NCI-H2107 treated with DMSO at 0.1 percent for 48 hours (cell line): Measurements from ENCODE around the gene KCNJ16.
"Not testable (repeated sequence)": the region's sequence is repeated elsewhere in the genome, so short reads cannot be mapped to it uniquely, and the experiment has no call there.

Source experiments
- DNase-seq: peaks from one replicate; lab custom pipeline; 2025; ENCODE audit not compliant: unreplicated experiment; lab: John Stamatoyannopoulos, UW

KCNJ16 gene

DNA sequence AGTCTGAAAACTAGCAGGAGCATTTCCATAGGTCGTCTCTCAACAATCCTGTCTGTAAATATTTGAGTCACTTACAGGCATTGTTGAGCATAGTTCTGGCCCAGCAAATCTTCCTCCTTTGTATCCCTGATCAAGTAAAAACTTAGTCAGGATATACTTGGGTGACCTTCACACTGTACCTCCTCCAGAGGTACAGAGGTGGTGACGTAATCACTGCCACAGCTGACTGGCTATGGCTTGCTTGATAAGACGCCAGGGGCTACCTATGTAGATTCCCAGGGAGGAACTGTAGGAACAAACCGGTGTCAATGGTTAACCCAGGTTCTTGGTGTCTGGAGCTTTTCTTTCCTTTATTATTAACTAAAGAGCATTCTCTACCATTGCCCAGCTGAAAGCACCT is at the start of gene KCNJ16:
TSS of gene KCNJ16 (plus strand) at position 270 of the 400 bp plus-strand sequence. CDS start 56,863 bp downstream, outside the sequence.
- DNase-seq: peak; percentile 42

DNA sequence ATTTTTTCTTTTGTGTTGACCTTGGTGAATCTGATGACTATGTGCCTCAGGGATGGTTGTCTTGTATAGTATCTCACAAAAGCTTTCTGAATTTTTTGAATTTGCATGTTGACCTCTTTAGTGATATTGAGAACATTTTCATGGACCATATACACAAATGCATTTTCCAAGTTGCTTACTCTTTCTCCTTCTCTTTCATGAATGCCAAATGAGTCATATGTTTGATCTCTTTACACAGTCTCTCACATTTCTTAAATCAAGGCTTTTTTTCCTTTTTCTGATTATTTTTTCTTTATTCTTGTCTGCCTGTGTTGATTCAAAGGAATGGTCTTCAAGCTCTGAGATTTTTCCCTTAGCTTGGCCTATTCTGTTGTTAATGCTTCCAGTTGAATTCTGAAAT is 46.6 kb upstream of the KCNJ16 start:
- no peak for DNase-seq

DNA sequence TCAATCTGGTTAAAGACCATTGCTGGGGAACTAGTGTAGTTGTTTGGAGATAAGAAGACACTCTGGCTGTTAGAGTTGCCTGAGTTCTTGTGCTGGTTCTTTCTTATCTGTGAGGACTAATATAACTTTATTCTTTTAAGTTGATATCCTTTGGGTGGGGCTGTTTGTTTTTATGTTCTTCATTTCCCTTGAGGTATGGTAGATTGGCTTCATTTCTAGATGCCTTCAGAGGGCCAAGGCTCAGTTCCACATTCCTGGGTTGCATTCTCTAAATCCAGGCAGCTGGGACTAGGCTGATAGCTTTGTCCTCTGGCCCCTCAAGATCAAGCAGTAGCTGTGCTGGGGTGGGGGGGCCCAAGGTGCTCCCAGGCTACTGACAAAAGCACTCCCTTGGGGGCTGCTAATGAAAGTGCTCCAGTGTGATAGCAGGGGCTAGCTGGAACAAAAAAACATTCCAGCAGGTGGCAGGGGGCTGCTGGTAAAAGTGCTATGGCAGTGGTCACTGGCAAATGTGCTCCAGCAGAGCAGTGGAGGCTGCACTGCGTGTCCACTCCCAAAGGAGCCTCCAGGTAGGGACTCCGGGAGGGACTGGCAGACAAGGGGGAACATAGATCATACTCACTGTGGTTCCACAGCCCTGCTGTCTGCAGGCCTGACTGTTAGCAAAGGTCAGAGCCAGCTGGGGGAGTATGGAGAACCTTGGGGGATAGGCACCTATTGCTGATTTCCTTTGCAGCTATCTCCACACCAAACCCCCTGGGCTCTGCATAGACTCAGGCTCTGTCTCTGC is 45.9 kb upstream of the KCNJ16 start:
- no peak for DNase-seq

DNA sequence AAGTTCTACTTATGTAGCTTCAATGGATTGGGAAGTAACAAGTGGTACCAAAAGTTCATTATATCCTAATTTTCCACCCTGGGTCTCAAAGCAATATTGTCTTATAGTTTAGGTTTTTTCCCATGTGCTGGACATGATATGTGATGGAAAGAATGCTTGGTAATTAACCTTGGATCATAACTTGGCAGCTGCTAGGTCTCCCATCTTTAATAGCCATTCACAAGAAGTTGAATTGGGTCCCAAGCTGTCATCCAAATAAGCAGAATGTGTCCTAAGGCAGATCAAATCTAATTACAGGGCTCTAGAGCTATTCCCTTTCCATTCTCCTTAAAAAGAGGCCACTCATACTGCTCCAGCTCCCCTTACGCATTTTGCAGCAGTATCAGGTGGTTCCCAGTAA is 44.7 kb upstream of the KCNJ16 start:
- no peak for DNase-seq

DNA sequence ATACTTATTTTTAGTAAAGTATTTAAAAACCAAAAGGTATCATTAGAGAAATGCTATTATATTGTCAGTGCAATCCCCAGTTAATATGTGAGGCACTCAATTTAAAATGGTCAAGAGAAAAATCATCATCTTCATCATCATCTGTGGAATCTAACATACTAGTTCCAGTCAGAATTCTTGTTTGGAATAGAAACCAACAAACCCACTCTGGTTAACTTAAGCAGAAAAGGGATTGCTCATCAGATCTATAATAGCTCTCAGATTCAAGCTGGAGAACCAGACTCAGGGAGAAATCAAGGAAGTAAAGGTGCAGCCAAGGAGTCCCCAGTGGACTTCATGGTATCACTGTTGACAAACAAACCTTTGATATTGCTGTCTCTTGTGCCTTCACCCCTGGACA is 43.7 kb upstream of the KCNJ16 start:
- no peak for DNase-seq

DNA sequence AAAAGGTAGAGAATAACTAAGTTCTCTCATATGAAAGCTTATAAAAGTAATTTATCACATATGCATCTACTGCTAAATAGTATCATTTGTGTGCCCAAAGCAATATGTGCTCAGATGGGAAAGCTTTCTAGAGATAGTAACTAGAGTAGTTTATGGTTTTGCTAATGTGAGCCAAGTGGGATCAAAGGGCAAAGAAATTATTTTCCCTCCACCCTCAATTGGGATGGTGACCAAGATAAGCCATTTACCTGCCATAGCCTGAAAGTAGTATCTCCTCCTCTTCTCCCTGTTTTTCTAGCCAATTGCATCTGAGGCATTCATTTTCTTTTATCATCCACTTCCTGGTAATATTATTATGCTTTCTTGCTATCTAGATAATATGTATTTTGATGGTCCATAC is 41.9 kb upstream of the KCNJ16 start:
- DNase-seq: no peak

DNA sequence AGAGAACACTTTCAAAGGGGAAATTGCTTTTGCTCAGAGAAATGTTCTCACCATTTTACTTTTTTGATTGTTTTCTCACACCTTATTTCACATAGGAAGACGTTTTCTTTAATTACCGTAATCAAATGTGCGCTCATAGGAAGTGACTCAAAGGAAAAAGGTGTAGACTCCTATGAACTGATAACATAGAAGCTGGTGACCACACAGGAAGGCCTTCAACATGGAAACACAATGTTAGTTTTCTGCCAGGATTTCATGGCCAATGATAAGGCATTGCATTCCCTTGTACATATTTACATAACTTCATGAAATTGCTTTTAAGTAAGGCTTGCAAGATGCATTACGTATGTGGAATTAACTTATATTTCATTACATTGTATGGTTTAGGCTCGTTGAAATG is 40.9 kb upstream of the KCNJ16 start:
- DNase-seq: no peak

DNA sequence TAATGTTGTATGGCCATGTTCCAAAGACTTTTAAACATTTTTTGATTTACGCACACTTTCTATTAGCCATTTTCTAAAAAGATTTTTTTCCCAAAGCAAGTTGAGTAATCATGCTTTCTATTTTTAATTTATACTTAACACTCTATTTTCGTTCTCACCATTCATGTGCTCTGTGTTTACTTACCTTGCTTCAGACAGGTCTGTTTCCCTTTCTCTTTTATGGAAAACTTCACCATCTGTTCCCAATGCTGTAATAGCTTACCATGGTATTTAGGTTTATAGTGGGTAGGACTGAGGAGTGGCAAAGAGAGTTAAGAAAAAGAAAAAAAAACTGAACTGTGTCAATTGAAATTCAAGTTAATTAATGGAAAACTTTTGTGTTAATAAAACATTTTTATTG is 37.5 kb upstream of the KCNJ16 start:
- peak; percentile 12 for DNase-seq

DNA sequence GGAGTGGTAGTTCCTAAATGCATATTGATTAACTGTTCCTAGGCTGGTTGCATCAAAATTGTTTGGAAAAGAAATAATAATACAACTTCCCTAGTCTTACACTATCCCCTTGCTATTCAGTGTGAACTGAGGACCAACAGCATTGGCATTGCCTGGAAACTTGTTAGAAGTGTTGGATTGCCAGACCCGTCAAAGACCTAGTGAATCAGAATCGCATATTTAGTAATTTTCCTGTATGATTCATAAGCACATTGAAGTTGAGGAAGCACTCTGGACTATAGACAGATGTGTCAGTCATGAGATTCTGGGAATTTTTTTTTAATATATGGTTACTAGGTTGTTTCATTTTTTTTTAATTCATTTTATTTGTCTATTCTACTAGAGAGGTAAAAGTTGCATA is 34.7 kb upstream of the KCNJ16 start:
- DNase-seq: no peak

DNA sequence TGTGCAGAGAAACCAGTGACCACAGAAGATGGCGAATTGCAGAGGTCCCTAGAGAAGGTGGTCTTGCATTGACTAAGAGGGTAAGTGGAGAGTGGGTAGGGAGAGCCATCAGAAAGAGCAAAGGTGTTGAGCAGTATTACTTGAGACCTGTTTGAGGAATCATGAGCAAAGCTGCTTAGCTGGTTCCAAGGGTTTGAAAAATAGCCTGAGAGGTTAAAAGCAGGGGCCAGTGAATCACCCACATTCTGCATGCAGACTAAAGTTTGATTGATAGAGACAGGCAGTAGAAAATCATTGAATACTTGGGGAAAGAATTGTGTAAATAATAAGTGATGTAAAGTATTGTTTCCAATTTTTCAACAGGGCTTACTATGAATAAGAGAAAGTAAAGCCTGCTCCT is 34.0 kb upstream of the KCNJ16 start:
- no peak for DNase-seq

DNA sequence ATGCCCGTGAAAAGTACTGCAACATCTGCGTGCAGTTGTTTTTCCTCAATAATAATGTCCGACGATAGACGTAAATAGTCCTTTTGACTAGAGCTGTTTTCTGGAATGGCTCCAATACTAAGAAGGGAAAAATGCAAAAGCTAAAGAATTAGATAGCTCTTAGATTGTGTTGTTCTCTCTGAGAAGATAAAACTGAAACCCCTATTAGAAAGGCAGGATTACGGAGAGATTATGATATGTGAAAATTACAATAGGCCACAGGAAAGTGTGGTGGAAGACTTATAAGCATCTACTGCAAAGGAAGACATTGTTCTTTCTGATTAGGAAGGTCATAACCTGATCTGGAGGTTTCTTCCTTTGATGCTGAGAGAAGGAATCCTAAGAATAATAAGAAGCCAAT is 33.5 kb upstream of the KCNJ16 start:
- no peak for DNase-seq

DNA sequence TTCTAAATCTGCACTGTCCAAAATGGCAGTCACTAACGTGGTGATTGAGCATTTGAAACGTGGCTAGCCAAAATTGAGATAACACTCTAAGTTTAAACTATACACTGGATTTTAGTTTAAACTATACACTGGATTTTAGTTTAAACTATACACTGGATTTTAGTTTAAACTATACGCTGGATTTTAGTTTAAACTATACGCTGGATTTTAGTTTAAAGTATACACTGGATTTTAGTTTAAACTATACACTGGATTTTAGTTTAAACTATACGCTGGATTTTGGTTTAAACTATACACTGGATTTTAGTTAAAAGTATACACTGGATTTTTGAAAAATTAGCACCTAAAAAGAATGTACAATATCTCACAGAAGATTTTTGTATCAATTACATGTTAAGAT is 29.2 kb upstream of the KCNJ16 start:
- DNase-seq: not testable (repeated sequence)

DNA sequence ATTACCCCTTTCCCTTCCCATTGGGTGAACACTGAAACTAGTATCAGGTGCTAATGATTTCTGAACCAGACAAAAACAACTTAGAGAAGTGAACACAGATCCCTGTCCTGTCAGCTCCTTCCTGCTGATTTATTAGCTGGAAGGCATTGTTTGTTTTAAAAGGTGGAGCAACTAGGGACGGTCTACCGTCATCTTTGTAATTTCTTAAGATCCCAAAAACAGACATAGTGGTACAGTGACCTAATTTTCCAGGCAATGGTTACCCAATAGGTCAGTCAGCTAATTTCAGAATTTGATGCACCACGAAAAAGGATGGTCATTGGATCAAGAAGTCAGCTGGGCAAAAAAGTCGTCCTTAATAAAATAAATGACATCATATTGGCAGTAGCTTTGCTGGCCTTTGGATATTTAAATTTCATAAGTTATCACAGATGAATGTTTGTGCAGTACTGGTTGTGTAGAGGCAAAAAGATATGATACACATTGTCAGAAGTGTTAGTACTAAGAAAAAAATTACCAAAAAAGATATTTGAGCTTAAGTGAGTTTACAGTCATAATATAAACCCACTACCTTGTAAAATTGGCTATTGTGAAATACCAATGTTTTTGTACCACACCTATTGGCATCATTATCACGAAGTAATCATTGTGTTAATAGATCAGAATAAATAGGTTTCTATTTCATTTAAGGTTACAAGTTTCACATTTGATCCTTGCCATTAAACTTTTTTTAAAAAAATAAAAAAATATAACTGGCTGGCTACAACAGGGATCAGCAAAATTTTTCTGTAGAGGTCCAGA is 27.2 kb upstream of the KCNJ16 start:
- DNase-seq: no peak

DNA sequence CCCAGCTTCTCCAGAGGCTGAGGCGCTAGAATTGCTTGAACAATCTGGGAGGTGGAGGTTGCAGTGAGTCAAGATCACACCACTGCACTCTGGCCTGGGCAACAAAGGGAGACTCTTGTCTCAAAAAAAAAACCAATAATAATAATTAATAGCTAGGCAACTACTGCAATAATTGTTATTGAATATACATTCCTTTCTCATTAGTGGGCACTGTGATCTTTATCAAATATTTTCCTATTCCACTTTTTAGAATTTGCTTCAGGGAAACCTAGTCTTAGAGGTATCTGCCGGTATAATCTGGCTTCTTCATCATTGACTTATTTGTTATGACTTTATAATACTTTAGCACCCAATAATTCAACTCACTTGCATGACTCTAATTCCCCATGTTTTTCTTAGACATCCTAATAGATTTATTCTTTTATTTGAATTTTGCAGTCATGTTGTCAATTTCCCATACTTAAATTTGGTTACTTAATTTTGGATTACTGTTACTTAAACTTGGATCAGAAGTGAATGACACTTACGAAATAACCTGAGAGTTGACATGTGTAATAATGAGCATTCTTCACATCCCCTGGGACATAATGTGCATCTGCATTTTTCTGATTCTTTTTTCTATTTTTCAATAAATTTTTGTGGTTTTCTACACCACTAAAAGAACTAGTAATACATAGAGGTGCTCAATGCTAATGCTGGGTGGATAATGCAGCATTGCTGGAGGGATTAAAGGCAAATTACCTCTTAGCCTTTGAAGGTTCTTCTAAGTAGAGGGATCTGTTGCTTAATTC is 25.0 kb upstream of the KCNJ16 start:
- DNase-seq: no peak

DNA sequence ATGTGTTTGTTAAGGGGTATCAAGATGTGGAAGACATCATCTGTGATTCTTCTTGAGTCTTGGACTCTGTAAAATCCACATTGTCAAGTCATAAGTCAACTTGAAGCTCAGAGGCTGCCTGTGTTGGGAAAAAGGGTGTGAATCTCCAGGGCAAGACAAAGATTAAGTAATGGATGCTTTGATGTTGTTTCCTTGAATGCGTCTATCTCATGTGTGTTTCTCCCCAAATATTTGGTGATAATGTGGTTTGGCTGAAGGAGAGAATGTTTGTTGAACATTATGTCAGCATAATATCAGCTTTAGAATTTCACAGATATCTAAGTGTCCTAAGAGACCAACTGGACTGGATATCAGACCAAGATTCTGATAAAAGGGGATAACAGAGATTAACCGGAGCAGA is 24.1 kb upstream of the KCNJ16 start:
- no peak for DNase-seq

DNA sequence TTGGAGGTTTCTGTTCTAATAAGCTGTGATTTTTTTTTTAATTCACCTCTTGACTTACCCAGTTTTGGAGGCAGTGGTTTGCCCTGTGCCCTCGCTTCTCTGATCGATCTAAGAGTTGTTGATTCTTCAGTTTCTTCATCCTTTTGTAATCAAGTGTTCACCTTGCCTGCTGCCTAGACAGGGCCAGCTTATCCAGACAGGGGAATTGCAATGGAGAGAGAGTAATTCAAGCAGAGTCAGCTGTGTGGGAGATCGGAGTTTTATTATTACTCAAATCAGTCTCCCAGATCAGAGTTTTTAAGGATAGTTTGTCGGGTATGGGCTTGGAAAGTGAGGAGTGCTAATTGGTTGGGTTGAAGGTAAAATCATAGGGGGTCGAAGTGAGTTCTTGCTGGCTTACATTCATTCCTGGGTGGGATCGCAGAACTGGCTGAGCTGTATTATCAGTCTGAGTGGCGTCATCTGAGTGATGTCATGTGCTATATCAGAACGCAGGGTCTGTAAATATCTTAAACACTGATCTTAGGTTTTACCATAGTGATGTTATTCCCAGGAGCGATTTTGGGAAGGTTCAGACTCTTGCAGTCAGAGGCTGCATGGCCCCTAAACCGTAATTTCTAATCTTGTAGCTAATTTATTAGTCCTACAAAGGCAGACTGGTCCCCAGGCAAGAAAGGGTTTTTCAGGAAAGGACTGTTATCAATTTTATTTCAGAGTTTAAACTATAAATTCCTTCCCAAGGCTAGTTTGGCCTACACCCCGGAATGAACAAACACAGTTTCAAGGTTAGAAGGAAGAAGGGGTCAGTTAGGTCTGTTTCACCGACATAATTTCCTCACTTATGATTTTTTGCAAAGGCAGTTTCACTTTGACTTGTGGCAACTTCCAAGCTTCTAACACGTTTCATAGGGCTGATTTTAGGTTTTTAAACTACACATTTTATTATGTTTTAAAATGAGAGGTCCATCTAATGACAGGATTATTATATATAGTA is 21.5 kb upstream of the KCNJ16 start:
- DNase-seq: no peak

DNA sequence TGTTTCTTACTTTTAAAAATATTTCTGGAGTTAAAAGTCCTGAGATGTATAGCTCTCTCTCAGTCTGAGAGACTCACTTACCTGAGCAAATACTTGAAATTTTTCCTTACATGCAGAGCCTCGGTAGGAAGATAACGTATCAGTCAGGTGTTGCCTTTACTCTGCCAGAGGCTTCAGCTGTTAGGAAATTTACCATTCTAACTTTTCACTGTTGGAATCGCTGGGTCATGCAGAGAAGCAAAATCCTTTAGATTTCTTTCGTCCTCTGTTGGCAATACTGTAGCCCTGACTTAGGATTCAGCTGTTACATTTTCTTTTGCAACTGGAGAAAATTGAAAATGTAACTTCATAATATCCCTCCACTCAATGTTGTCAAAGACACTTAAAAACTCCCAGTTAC is 20.0 kb upstream of the KCNJ16 start:
- no peak for DNase-seq

DNA sequence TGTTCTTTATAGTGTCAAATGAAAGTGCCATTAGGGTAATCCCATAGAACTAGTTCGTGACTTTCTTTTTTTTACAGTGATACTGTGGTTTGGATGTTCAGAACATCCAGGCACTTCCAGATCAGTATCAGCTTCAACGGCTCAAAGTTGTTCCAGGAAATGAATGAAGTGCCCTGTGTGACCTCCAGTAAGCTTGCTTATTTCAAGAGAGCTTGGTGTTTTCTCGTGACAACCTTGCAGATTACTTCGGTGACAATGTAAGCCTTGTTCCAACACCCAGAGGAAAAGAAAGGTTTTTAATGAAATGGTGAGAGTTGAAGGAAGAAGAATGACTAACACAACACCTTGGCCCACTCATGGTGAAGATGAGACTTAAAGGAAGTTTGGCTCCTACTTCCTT is 16.0 kb upstream of the KCNJ16 start:
- no peak for DNase-seq

DNA sequence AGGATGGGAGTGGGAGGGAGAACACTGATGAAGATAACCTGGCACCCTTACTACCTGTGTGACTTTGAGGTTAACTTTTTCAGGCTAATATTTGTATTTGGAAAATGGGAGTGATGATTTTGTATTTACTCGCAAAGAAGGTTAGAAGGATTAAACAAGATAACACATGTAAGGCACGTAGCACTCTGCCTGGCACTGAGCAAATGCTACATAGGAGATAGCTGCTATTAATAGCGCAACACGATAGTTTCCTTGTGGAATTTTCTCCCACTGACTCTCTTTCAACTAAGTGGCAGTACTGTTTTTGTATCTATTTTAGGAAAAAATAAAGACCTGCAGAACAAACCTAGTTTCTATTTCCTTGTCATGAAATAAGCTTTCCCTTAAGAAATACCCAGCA is 15.4 kb upstream of the KCNJ16 start:
- DNase-seq: no peak

DNA sequence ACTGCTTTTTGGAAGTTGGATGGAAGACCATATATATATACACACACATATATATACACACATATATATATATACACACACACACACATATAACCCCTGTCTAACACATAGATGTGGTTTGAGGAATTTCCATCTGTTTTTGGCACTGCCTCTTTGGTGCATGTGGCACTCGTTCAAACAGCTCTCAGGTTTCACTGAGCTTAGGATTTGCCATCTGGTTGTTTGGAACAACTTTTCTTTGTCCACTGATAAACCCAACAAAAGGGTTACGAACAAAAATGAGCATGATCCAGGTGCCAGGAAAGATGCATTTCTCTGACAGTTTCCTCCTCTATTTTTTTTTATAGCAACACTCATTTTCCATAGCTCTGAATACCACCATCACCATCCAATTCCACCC is 14.6 kb upstream of the KCNJ16 start:
- DNase-seq: peak; percentile 58
